K562 (cell line): Measurements from ENCODE around the gene CNTN5. TPM values are rescaled to one million over a fixed set of nuclear protein-coding genes. Genes with fewer than 3 reads are reported as not detected.

ENCODE experiments used
- BCL6 ChIP-seq: fragments of 250-450 bp; sonication (Bioruptor Pico); IDR thresholded peaks from 2 replicates; pipeline ENCODE4 v1.4.0; 2020
- CXXC5 ChIP-seq: fragments of 250-450 bp; sonication (Bioruptor Pico); IDR thresholded peaks from 2 replicates; pipeline ENCODE4 v1.8.0; 2022; ENCODE audit warnings: inconsistent platforms, mild to moderate bottlenecking, moderate library complexity
- DNMT1 ChIP-seq: fragments of 450-650 bp; IDR thresholded peaks from 2 replicates; pipeline ENCODE4 v1.6.1; 2016; ENCODE audit warnings: antibody characterized with exemption, mild to moderate bottlenecking
- HBP1 ChIP-seq: fragments of 450-650 bp; formaldehyde crosslinking; IDR thresholded peaks from 2 replicates; pipeline ENCODE4 v1.4.0; 2022; ENCODE audit warnings: missing genetic modification characterization
- NFRKB ChIP-seq: fragments of 450-650 bp; IDR thresholded peaks from 2 replicates; pipeline ENCODE4 v1.6.1; 2016; ENCODE audit warnings: low read depth
- UBTF ChIP-seq, 2 experiments: IDR thresholded peaks; 2 replicates each; pipeline ENCODE4 v1.6.1; 2012; ENCODE audit warnings: improper control_type of control experiment in 2 of 2, low read depth in 2 of 2, low read length in 2 of 2, borderline replicate concordance in 1 of 2
- ZC3H8 ChIP-seq: fragments of 450-650 bp; IDR thresholded peaks from 2 replicates; pipeline ENCODE4 v1.6.1; 2017
- ZFX ChIP-seq: sonication (generic); formaldehyde crosslinking; IDR thresholded peaks from 2 replicates; pipeline ENCODE4 v1.8.0; 2022; ENCODE audit warnings: mild to moderate bottlenecking, missing genetic modification reagents, moderate library complexity
- ZNF140 ChIP-seq: fragments of 250-450 bp; sonication (Bioruptor Pico); IDR thresholded peaks from 2 replicates; pipeline ENCODE4 v1.8.0; 2021; ENCODE audit warnings: moderate library complexity, mild to moderate bottlenecking, inconsistent platforms
- ZNF444 ChIP-seq: fragments of 250-450 bp; sonication (Bioruptor Pico); IDR thresholded peaks from 2 replicates; pipeline ENCODE4 v1.4.0; 2020; ENCODE audit warnings: mild to moderate bottlenecking, moderate library complexity
- polyA plus RNA-seq, 8 experiments: library from polyadenylated mRNA; depleted of rRNA in 4 of 8; stranded (reverse) in 5 of 8; unstranded in 3 of 8; fragments of >200 nt; fragmentation: Nextera tagmentation in 2 of 8; fragmentation: Illumina TruSeq in 1 of 8; extraction: Ambion mirVana in 2 of 8; extraction: Trizol in 1 of 8; gene quantifications; 2 replicates each; pipeline versions ENCODE4 v1.2.1 to v1.2.3, GENCODE V29; 2011 to 2014; ENCODE audit warnings: inconsistent platforms in 1 of 8, missing spikeins in 1 of 8
- total RNA-seq, 7 experiments: library from RNA; depleted of rRNA in 6 of 7; stranded (reverse); fragments of >200 nt in 6 of 7; fragmentation: Illumina TruSeq in 2 of 7; extraction: Trizol in 2 of 7; gene quantifications; 2 replicates each; pipeline versions ENCODE4 v1.2.1 to v1.2.3, GENCODE V29; 2011 to 2021; ENCODE audit warnings: low replicate concordance in 1 of 7
- TF ChIP-seq, protein P1 (sequence below), 2 experiments: fragments of 450-650 bp; conservative IDR thresholded peaks; 2 replicates each; pipeline ENCODE4 v1.6.1; 2017; ENCODE audit warnings: mild to moderate bottlenecking in 2 of 2, moderate library complexity in 2 of 2
- TF ChIP-seq, protein P2 (sequence below), 2 experiments: fragments of 450-650 bp; IDR thresholded peaks; 2 replicates each; pipeline ENCODE4 v1.6.1; 2018; ENCODE audit warnings: mild to moderate bottlenecking in 2 of 2, low read depth in 1 of 2; ENCODE audit not compliant: partially characterized antibody in 2 of 2

Gene CNTN5
- total and polyA plus RNA-seq, 9 of the 15 experiments (the other 6 are each of a cell fraction or from before 2014, with no cell fraction given) = 0.03 TPM; not detected in 8

DNA sequence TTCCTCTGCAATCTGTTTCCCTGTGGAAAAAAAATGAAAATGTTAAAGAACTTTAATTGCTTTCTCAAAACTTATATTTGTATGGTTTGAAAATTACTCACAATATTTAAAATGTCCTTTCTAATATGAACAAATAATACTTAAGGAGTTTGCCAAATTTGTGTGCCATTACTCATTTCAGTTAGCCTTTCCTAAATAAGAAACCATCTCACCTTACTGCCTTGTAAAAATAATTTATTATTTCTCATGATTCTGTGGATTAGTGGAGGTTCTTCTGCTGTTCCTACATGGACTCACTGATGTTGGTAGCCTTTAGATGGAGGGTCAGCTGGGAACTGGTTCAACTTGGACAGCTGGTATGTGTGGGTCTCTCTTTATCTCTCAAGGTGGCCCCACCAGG, 428.6 kb downstream of the CNTN5 start (continued):
- TF ChIP-seq, protein P1, sequence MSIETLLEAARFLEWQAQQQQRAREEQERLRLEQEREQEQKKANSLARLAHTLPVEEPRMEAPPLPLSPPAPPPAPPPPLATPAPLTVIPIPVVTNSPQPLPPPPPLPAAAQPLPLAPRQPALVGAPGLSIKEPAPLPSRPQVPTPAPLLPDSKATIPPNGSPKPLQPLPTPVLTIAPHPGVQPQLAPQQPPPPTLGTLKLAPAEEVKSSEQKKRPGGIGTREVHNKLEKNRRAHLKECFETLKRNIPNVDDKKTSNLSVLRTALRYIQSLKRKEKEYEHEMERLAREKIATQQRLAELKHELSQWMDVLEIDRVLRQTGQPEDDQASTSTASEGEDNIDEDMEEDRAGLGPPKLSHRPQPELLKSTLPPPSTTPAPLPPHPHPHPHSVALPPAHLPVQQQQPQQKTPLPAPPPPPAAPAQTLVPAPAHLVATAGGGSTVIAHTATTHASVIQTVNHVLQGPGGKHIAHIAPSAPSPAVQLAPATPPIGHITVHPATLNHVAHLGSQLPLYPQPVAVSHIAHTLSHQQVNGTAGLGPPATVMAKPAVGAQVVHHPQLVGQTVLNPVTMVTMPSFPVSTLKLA (conservative IDR thresholded peaks at IDR 0.05) = no peak
- TF ChIP-seq UBTF (IDR thresholded peaks at IDR 0.05; ENCODE audit: borderline replicate concordance in 1 of 2, low read depth in 2 of 2, low read length in 2 of 2) (no peak), ZNF140 (CRISPR knock-in tag) (no peak), ZC3H8 (no peak), DNMT1 (no peak), CXXC5 (no peak), BCL6 (CRISPR knock-in tag) (no peak), NFRKB (no peak), ZNF444 (no peak), HBP1 (no peak), ZFX (CRISPR knock-in tag) (no peak)
- TF ChIP-seq, protein P2, sequence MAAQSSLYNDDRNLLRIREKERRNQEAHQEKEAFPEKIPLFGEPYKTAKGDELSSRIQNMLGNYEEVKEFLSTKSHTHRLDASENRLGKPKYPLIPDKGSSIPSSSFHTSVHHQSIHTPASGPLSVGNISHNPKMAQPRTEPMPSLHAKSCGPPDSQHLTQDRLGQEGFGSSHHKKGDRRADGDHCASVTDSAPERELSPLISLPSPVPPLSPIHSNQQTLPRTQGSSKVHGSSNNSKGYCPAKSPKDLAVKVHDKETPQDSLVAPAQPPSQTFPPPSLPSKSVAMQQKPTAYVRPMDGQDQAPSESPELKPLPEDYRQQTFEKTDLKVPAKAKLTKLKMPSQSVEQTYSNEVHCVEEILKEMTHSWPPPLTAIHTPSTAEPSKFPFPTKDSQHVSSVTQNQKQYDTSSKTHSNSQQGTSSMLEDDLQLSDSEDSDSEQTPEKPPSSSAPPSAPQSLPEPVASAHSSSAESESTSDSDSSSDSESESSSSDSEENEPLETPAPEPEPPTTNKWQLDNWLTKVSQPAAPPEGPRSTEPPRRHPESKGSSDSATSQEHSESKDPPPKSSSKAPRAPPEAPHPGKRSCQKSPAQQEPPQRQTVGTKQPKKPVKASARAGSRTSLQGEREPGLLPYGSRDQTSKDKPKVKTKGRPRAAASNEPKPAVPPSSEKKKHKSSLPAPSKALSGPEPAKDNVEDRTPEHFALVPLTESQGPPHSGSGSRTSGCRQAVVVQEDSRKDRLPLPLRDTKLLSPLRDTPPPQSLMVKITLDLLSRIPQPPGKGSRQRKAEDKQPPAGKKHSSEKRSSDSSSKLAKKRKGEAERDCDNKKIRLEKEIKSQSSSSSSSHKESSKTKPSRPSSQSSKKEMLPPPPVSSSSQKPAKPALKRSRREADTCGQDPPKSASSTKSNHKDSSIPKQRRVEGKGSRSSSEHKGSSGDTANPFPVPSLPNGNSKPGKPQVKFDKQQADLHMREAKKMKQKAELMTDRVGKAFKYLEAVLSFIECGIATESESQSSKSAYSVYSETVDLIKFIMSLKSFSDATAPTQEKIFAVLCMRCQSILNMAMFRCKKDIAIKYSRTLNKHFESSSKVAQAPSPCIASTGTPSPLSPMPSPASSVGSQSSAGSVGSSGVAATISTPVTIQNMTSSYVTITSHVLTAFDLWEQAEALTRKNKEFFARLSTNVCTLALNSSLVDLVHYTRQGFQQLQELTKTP (IDR thresholded peaks at IDR 0.05; ENCODE audit: low read depth in 1 of 2, partially characterized antibody in 2 of 2) = no peak
